Stimulated activated CD8-positive, alpha-beta memory T cell treated with anti-CD3 and anti-CD28 coated beads, Interleukin-7, amount 100 ng/mL, for 48 hours (primary cell): ENCODE results near the gene LZTR1.
"Not testable (repeated sequence)": the region's sequence is repeated elsewhere in the genome, so short reads cannot be mapped to it uniquely, and the experiment has no call there.

Experiments used
- DNase-seq, 2 donors: peaks; one replicate each; pipeline ENCODE4 v3.0.0-alpha.2; 2020; ENCODE audit warnings: low read depth in 1 of 2; ENCODE audit errors: extremely low read depth in 1 of 2

Gene LZTR1

DNA sequence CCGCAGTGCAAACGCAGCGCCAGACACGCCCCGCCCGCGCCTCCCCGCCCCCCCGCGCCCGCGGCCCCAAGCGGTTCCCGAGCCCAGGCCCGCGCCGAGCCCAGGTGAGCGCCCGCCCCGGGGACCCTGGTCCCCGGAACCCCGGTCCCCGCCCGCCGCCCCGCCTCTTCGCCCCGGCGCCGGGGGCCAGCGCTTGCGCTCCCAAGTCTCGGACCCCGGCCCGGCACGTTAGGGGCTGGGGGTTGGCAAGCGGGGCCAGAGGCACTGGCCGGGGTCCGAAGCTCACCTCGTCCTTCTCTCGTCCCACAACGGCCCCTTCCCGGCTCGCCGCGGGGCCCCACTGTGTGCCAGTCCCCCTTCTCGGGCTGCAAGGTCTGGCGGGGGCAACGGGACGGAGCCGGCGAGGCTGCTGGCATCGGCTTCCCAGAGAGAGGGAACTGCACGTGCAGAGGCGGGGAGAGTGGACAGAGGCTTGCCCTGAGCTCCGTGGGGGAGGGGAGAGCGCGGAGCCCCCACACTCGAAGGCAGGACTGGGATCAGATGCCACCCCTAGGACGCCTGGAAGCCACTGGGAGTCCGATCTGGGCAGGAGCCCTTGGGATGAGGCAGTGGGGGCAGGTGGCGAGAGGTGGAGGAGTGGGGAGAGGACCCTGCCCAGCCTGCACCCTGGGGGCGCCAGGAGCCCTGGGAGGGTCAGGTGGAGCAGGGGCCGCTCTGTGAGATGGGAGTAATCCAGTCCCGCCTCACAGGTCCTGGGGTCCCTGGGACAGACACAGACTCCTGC lies 16.8 kb upstream of the LZTR1 start:
- DNase-seq: no peak

- DNase-seq: no peak
Observed at GRCh38 chr22:20965888-20966855, 15.9 kb upstream of the LZTR1 start.

DNA sequence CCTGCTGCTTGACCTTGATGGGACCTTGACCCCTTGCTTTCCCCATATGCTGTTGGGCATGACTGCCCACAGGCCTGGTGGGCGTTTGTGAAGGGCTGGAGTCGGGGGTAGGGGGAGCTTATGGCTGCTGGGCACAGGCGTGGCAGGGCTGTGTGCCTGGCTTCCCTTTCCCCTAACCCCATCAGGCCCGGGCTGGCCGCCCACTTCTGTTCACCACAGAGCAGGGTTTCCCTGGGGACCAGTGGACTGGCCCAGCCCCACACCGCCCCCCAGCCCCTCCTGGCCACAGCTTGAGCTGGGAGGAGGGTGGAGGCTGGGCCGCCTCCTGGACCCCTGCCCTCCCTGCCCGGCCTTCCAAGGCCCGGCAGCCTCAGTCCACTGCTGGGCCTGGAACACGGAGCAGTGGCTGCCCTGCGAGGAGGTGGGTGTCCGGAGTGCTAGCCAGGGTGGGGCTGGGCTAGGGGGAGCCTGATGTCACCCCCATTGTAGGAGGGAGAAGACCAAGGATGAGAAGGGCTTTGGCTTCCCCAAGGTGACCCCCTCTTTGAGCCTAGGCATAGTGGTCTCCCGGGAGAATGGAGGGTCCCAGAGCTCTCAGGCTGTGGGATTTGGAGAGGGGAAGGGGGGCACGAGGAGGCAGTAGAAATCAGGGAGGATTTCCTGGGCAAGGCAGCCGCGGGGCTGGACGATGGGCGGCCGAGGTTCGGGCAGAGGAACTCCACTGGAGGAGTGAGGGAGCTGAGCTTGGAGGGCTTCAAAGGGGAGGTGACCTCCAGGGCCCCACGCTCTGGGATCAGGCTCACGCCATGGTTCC lies 15.0 kb upstream of the LZTR1 start, which contains the start of gene AIFM3:
TSS of gene AIFM3 (plus strand) at position 373 of the 814 bp plus-strand sequence. CDS start 690 bp downstream, outside the sequence.
- no peak for DNase-seq

- no peak for DNase-seq
Observed at GRCh38 chr22:20967697-20968211, 14.3 kb upstream of the LZTR1 start.

DNA sequence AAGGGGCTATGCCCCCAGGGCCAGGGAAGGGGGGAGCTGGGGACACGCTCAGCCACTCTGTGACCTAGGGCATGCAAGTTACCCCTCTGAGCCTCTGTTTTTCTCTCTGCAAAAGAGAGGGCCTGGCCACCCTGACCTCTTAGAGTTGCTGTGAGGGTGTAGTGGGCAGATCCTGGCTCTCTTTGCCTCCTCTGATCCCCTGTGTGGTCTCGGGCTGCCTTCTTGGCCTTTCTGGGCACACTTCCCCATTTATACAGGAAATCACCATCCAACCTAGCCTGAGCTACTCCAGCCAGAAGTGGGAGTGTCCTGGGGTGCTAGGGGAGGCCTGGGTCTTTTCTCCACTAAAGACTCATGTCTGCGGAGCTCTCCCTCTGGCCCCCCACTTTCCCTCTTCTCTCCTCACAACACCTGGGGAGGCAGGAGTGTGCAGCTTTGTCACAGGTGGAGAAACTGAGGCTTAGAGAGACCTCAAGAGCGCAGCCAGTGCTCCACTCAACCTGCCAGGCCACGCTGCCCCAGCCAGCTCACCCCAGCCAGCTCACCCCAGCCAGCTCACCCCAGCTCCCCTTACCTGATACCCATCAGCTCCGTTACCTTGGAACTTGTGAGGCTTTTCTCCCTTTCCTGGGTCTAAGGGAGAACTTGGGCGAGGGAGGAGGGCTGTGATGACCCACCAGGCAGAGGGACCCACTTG lies 13.7 kb upstream of the LZTR1 start:
- no peak for DNase-seq

DNA sequence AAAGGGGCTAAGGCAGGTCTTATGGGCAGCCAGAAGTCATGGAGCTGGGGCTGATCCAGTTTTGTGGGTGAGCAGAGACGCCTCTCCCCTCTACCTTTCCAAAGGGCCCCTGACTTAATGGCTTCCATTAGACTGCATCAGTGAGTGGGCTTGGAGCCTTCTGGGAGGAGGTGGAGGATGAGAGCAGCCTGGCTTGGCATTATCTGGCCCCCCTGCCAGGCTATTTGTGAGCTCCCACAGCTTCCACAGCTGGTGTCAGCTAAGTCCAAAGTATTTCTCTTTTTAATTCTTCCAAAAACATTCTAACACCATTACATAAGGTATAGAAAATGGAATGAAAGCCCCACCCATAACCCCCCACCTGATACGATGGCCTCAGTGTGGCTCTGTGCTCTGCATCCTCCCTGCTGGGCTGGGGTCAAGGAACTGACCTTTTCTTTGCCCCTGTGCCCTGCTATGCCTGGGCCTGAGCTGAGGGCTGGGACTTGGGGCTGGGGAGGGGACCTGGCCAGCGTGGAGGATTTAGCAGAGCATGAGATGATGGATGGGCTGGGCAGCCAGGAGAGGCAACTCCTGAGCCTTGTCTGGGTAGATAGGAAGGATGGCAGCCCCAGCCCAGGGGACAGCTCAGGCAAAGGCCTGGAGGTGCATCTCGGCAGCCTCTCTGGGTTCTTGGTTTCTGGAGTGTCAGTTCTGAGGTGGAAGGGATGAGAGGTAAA lies 11.0 kb upstream of the LZTR1 start:
- DNase-seq: no peak

GRCh38 chr22:20972014-20972694 lies 9.9 kb upstream of the LZTR1 start:
- DNase-seq: not testable (repeated sequence)

GRCh38 chr22:20972933-20973577 lies 9.0 kb upstream of the LZTR1 start:
- DNase-seq: no peak

DNA sequence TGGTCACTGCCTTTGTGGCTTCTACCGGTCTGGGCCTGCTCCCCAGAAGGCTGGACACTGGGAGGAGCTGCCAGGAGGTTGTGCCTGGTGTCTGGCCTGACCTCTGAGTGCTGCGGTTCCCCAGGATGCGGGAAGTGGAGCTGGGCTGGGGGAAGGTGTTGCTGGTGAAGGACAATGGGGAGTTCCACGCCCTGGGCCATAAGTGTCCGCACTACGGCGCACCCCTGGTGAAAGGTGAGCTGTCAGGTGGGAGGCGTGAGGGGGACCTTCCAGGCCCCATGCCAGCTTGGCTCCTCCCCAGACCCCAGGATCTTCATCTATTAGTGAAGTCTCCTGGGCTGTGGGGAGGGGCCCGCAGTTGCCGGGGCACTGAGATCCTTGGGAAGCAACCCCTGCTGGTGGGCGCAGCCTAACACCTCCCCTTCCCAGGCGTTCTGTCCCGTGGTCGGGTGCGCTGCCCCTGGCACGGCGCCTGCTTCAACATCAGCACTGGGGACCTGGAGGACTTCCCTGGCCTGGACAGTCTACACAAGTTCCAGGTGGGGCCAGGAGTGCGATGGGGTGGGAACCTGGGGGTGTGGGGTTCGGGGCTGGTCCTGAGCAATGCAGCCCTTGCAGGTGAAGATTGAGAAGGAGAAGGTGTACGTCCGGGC lies 8.3 kb upstream of the LZTR1 start:
- no peak for DNase-seq

DNA sequence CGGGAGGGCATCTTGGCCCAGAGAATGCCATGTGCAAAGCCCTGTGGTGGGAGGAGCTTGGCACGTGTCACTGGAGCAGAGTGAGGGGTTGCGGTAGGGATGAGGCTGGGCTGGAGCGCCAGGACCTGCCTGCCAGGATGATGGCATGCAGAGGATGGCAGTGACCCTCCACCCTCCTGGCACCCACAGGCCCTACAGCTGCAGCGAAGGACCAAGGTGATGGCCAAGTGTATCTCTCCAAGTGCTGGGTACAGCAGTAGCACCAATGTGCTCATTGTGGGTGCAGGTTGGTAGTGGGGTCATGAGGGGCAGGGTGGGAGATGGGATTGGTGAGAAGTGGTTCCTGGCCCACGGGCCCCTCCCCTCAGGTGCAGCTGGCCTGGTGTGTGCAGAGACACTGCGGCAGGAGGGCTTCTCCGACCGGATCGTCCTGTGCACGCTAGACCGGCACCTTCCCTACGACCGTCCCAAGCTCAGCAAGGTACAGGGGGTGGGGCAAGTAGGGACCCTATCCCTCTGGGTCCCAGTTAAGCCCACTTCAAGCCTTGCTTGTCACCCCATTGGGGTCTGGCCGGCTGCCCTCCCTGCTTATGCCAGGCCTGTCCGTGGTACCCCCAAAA lies 7.7 kb upstream of the LZTR1 start:
- DNase-seq: no peak

GRCh38 chr22:20975541-20976290 lies 6.4 kb upstream of the LZTR1 start:
- no peak for DNase-seq

- DNase-seq: no peak
Observed at GRCh38 chr22:20976291-20976877, 5.7 kb upstream of the LZTR1 start.

GRCh38 chr22:20977019-20977418 lies 5.1 kb upstream of the LZTR1 start:
- no peak for DNase-seq

GRCh38 chr22:20977516-20978170 lies 4.5 kb upstream of the LZTR1 start:
- DNase-seq: no peak

DNA sequence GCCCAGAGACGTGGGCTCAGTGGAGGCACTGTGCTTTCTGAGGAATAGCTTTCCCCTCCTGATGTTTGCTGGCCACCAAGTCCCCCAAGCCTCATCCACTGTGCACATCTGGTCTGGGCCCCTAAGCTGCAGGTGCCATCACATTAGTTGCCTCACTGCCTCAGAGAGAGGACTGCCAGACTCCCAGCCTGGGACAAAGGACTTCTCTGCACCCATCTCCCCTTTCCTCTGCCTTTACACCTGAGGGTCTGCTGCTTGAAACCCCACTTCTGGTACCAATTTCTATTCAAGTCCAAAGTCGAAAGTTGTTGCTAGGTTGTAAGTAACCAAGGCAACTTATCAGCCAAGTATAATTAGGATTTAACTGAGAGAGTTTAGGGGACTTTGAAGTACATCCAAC lies 3.7 kb upstream of the LZTR1 start:
- no peak for DNase-seq
